K562 (cell line): ENCODE results near the gene SEC14L1.
A peak's percentile ranks its signal among the peaks of the same experiment; 100 is the strongest.

Source experiments
- BRF2 ChIP-seq: IDR thresholded peaks from 3 replicates; pipeline ENCODE4 v1.6.1; 2011; ENCODE audit warnings: borderline replicate concordance, mild to moderate bottlenecking; ENCODE audit not compliant: insufficient read length, insufficient read depth
- PHF20 ChIP-seq: fragments of 450-650 bp; IDR thresholded peaks from 2 replicates; pipeline ENCODE4 v1.6.1; 2018; ENCODE audit not compliant: partially characterized antibody
- POLR2AphosphoS2 ChIP-seq: IDR thresholded peaks from 2 replicates; pipeline ENCODE4 v1.6.1; 2012; ENCODE audit warnings: low read length, improper control_type of control experiment
- SOX6 ChIP-seq: fragments of 450-650 bp; IDR thresholded peaks from 2 replicates; pipeline ENCODE4 v1.6.1; 2014; ENCODE audit warnings: mild to moderate bottlenecking
- ZBTB11 ChIP-seq, 3 experiments: fragments of 200-800 bp in 1 of 3; fragments of 250-450 bp in 1 of 3; fragments of 450-650 bp in 1 of 3; sonication (Bioruptor Pico) in 1 of 3; sonication (Bioruptor generic) in 1 of 3; formaldehyde crosslinking in 1 of 3; IDR thresholded peaks; 2 replicates each; pipeline versions ENCODE4 v1.6.1 to v1.8.0; 2016 to 2022; ENCODE audit warnings: mild to moderate bottlenecking in 2 of 3, missing genetic modification characterization in 2 of 3, missing compliant biosample characterization in 1 of 3, moderate library complexity in 1 of 3
- ZFX ChIP-seq: sonication (generic); formaldehyde crosslinking; IDR thresholded peaks from 2 replicates; pipeline ENCODE4 v1.8.0; 2022; ENCODE audit warnings: mild to moderate bottlenecking, missing genetic modification reagents, moderate library complexity
- ZNF232 ChIP-seq: sonication (generic); formaldehyde crosslinking; IDR thresholded peaks from 2 replicates; pipeline ENCODE4 v1.8.0; 2022; ENCODE audit warnings: mild to moderate bottlenecking, missing genetic modification reagents
- ZNF707 ChIP-seq: fragments of 250-450 bp; sonication (Bioruptor Pico); conservative IDR thresholded peaks from 2 replicates; pipeline ENCODE4 v1.8.0; 2022; ENCODE audit warnings: inconsistent platforms, mild to moderate bottlenecking, moderate library complexity

GRCh38 chr17:77105706-77106105 is 35.1 kb upstream of the SEC14L1 start:
- no peak for TF ChIP-seq ZNF707 (CRISPR knock-in tag)
- TF ChIP-seq BRF2, result no peak
- no peak for TF ChIP-seq PHF20
- no peak for TF ChIP-seq SOX6
- no peak for TF ChIP-seq POLR2AphosphoS2
- no peak for TF ChIP-seq ZBTB11 (CRISPR knock-in tag; IDR thresholded peaks at IDR 0.05)
- TF ChIP-seq ZNF232 (CRISPR knock-in tag), result no peak
- 0 out of 2 replicates have a peak, but pooled peaks have one; percentile 19 for TF ChIP-seq ZFX (CRISPR knock-in tag)
